GM23248 (cell line): ENCODE data around the gene MYL4. TPM values are rescaled to one million over a fixed set of nuclear protein-coding genes. Genes with fewer than 3 reads are reported as not detected.

Experiments
- DNase-seq: peaks from one replicate; pipeline ENCODE4 v3.0.0-alpha.2; 2015
- H2AFZ ChIP-seq: fragments of 200-600 bp; sonication (generic); 2 replicates; pipeline ENCODE4 v1.6.1; 2016; ENCODE audit warnings: antibody characterized with exemption
- H3F3A ChIP-seq: fragments of 200-600 bp; sonication (generic); 2 replicates; pipeline ENCODE4 v1.6.1; 2016; ENCODE audit warnings: mild to moderate bottlenecking, antibody characterized with exemption, mixed run types; ENCODE audit not compliant: insufficient read depth
- H3K27ac ChIP-seq: fragments of 200-600 bp; sonication (generic); 2 replicates; pipeline ENCODE4 v1.5.1; 2016; ENCODE audit warnings: mild to moderate bottlenecking
- H3K27me3 ChIP-seq: fragments of 200-600 bp; sonication (generic); replicated peaks from 2 replicates; pipeline ENCODE4 v1.6.1; 2016; ENCODE audit warnings: mild to moderate bottlenecking; ENCODE audit not compliant: insufficient read depth
- H3K36me3 ChIP-seq: fragments of 200-600 bp; sonication (generic); 2 replicates; pipeline ENCODE4 v1.6.1; 2016; ENCODE audit warnings: low read depth, mild to moderate bottlenecking
- H3K4me1 ChIP-seq: fragments of 200-600 bp; sonication (generic); 2 replicates; pipeline ENCODE4 v1.6.1; 2016; ENCODE audit warnings: mild to moderate bottlenecking; ENCODE audit not compliant: insufficient read depth
- H3K4me2 ChIP-seq: fragments of 200-600 bp; sonication (generic); one replicate; pipeline ENCODE4 v1.6.1; 2016; ENCODE audit warnings: mild to moderate bottlenecking; ENCODE audit not compliant: unreplicated experiment
- H3K4me3 ChIP-seq: fragments of 200-600 bp; sonication (generic); 2 replicates; pipeline ENCODE4 v1.5.1; 2016; ENCODE audit warnings: mild to moderate bottlenecking
- H3K79me2 ChIP-seq: fragments of 200-600 bp; sonication (generic); 2 replicates; pipeline ENCODE4 v1.6.1; 2016; ENCODE audit warnings: mild to moderate bottlenecking; ENCODE audit not compliant: insufficient read depth
- H3K9ac ChIP-seq: fragments of 200-600 bp; sonication (generic); 2 replicates; pipeline ENCODE4 v1.6.1; 2016; ENCODE audit warnings: mild to moderate bottlenecking
- H3K9me2 ChIP-seq: fragments of 200-600 bp; sonication (generic); 2 replicates; pipeline ENCODE4 v1.6.1; 2016; ENCODE audit warnings: mixed run types, mild to moderate bottlenecking, moderate library complexity; ENCODE audit not compliant: insufficient read depth
- H3K9me3 ChIP-seq: fragments of 200-600 bp; sonication (generic); one replicate; pipeline ENCODE4 v1.6.1; 2017; ENCODE audit warnings: low read depth
- H4K20me1 ChIP-seq: fragments of 200-600 bp; sonication (generic); 2 replicates; pipeline ENCODE4 v1.6.0; 2016; ENCODE audit not compliant: insufficient read depth
- EZH2 ChIP-seq: fragments of 200-600 bp; sonication (generic); IDR thresholded peaks from 2 replicates; pipeline ENCODE4 v1.6.1; 2018; ENCODE audit warnings: antibody characterized with exemption, mild to moderate bottlenecking; ENCODE audit not compliant: insufficient read depth, poor library complexity, severe bottlenecking
- EZH2phosphoT487 ChIP-seq: fragments of 200-600 bp; sonication (generic); IDR thresholded peaks from 2 replicates; pipeline ENCODE4 v1.6.1; 2018; ENCODE audit warnings: antibody characterized with exemption, moderate library complexity, mild to moderate bottlenecking, low read depth; ENCODE audit not compliant: insufficient read depth
- WGBS, 2 experiments: methylation state at CpG; one replicate each; pipeline ENCODE4 v1.1.6; 2015 to 2017; ENCODE audit warnings: low lambda C conversion rate in 2 of 2, low coverage in 1 of 2; ENCODE audit errors: missing lambda C conversion rate in 2 of 2; 5-methylcytosine and 5-hydroxymethylcytosine counted together
- in situ Hi-C: fragments of 300-500 bp; cut with MboI; formaldehyde crosslinking; loops from 2 replicates; pipeline ENCODE4 v1.15.0; 2020
- polyA plus RNA-seq: library from polyadenylated mRNA; unstranded; fragments of >200 nt; fragmentation: Nextera tagmentation; extraction: Ambion mirVana; gene quantifications from 2 replicates; pipeline ENCODE4 v1.2.1, GENCODE V29; 2016
- total RNA-seq: library from RNA; depleted of rRNA; stranded (reverse); fragments of >200 nt; shearing (Covaris generic); gene quantifications from 2 replicates; pipeline ENCODE4 v1.2.3, GENCODE V29; 2014

MYL4 gene
- total and polyA plus RNA-seq, 2 experiments from 2014 or later, result not detected

- Histone ChIP-seq H3K9ac (no peak overlapping the region), H3K9me2 (no peaks in the 10 kb centered on the region), H4K20me1 (peaks cover 8% of the 10 kb centered on the region; the same call in 1 of the 2 replicates), H3F3A (peaks cover 8% of the 10 kb centered on the region; the same call in 1 of the 2 replicates), H3K4me2 (no peak overlapping the region), H2AFZ (peak overlapping the region; percentile 11; the same call in 1 of the 2 replicates), H3K27ac (no peak overlapping the region), H3K9me3 (no peaks in the 10 kb centered on the region), H3K79me2 (peaks cover 33% of the 10 kb centered on the region), H3K27me3 (no peaks in the 10 kb centered on the region), H3K36me3 (no peaks in the 10 kb centered on the region), H3K4me3 (no peak overlapping the region), H3K4me1 (peaks cover 22% of the 10 kb centered on the region)
- in situ Hi-C loops, result no loop called here
- WGBS, 2 experiments, result 100% methylated on average over 1 of the region's 1 CpG
- TF ChIP-seq EZH2phosphoT487 (no peak), EZH2 (no peak)
- no peak for DNase-seq
Measured at GRCh38 chr17:47190770-47191169, 18.4 kb upstream of the MYL4 start.

GRCh38 chr17:47192554-47192953 lies 16.6 kb upstream of the MYL4 start:
- no peak overlapping the region for H3K9ac ChIP-seq
- DNase-seq, result no peak
- in situ Hi-C loops, result no loop called here
- no peaks in the 10 kb centered on the region for H3K9me3 ChIP-seq
- no peak overlapping the region for H3K4me2 ChIP-seq
- peaks cover 7% of the 10 kb centered on the region for H3K4me1 ChIP-seq
- H3K27me3 ChIP-seq, result no peaks in the 10 kb centered on the region
- TF ChIP-seq EZH2phosphoT487 (no peak), EZH2 (no peak)
- 47 to 48% methylated on average over 6 of the region's 6 CpGs for WGBS, 2 experiments
- H4K20me1 ChIP-seq, result no peaks in the 10 kb centered on the region
- no peaks in the 10 kb centered on the region for H3K9me2 ChIP-seq
- no peak overlapping the region for H3K27ac ChIP-seq
- no peak overlapping the region for H3K4me3 ChIP-seq
- H3K79me2 ChIP-seq, result peaks cover 15% of the 10 kb centered on the region
- H3F3A ChIP-seq, result peaks cover 8% of the 10 kb centered on the region; the same call in 1 of the 2 replicates
- H3K36me3 ChIP-seq, result no peaks in the 10 kb centered on the region
- H2AFZ ChIP-seq, result no peak overlapping the region

GRCh38 chr17:47193931-47194511 lies 15.1 kb upstream of the MYL4 start:
- no peak for TF ChIP-seq EZH2phosphoT487
- no peak for TF ChIP-seq EZH2
- DNase-seq, result no peak
- Histone ChIP-seq H3K4me1 (0 out of 2 replicates have a peak, but pooled peaks cover 4% of the 10 kb centered on the region), H3F3A (no peaks in the 10 kb centered on the region), H2AFZ (no peak overlapping the region), H3K4me3 (no peak overlapping the region), H4K20me1 (no peaks in the 10 kb centered on the region), H3K36me3 (no peaks in the 10 kb centered on the region), H3K9me3 (no peaks in the 10 kb centered on the region), H3K79me2 (peaks cover under 1% of the 10 kb centered on the region; the same call in 1 of the 2 replicates), H3K9ac (no peak overlapping the region), H3K27me3 (no peaks in the 10 kb centered on the region), H3K9me2 (no peaks in the 10 kb centered on the region), H3K27ac (no peak overlapping the region), H3K4me2 (no peak overlapping the region)
- 98% methylated on average over 4 of the region's 4 CpGs for WGBS, 2 experiments
- in situ Hi-C loops, result no loop called here

- Histone ChIP-seq H3K4me1 (no peaks in the 10 kb centered on the region), H4K20me1 (no peaks in the 10 kb centered on the region), H3K27ac (no peak overlapping the region), H2AFZ (no peak overlapping the region), H3K4me2 (no peak overlapping the region), H3K9me2 (no peaks in the 10 kb centered on the region), H3K9ac (no peak overlapping the region), H3F3A (no peaks in the 10 kb centered on the region), H3K4me3 (no peak overlapping the region), H3K36me3 (no peaks in the 10 kb centered on the region), H3K9me3 (no peaks in the 10 kb centered on the region), H3K79me2 (no peaks in the 10 kb centered on the region), H3K27me3 (no peaks in the 10 kb centered on the region)
- no peak for DNase-seq
- no peak for TF ChIP-seq EZH2phosphoT487
- TF ChIP-seq EZH2, result no peak
- in situ Hi-C loops, result no loop called here
Measured at GRCh38 chr17:47197821-47198220, 11.3 kb upstream of the MYL4 start.
